GM21360 (cell line): Measurements from ENCODE around the gene GNAI2.

Experiments used
- ATAC-seq: cut with Tn5 transposase; IDR thresholded peaks from one replicate; pipeline ENCODE4 v1.9.1; 2021; ENCODE audit warnings: mild to moderate bottlenecking, moderate library complexity; ENCODE audit not compliant: unreplicated experiment

GNAI2 gene

GRCh38 chr3:50235716-50236483 lies at the start of gene GNAI2:
Gene GNAI2, plus strand, starts transcription at chr3:50236204. Its CDS starts 132 bp downstream, at chr3:50236336.
- peak; percentile 87 for ATAC-seq

GRCh38 chr3:50187750-50188149 lies 48.3 kb upstream of the GNAI2 start:
- ATAC-seq = no peak

GRCh38 chr3:50189274-50189673 lies 46.7 kb upstream of the GNAI2 start:
- no peak for ATAC-seq

- ATAC-seq = no peak
Measured at GRCh38 chr3:50189989-50190388, 46.0 kb upstream of the GNAI2 start.

GRCh38 chr3:50190936-50191660 lies 44.9 kb upstream of the GNAI2 start, which contains the start of gene GNAT1:
Gene GNAT1, plus strand, starts transcription at chr3:50191610. Its CDS starts 116 bp downstream, at chr3:50191726.
- ATAC-seq = no peak

- no peak for ATAC-seq
Measured at GRCh38 chr3:50192124-50192523, 43.9 kb upstream of the GNAI2 start.

GRCh38 chr3:50192689-50193141 lies 43.3 kb upstream of the GNAI2 start:
- no peak for ATAC-seq

- no peak for ATAC-seq
Measured at GRCh38 chr3:50193286-50193685, 42.7 kb upstream of the GNAI2 start.

- ATAC-seq = no peak
Measured at GRCh38 chr3:50193746-50194127, 42.3 kb upstream of the GNAI2 start.

GRCh38 chr3:50194128-50194902 lies 41.7 kb upstream of the GNAI2 start:
- ATAC-seq = no peak

GRCh38 chr3:50194903-50195500 lies 41.0 kb upstream of the GNAI2 start:
- no peak for ATAC-seq

GRCh38 chr3:50195501-50196252 lies 40.3 kb upstream of the GNAI2 start:
- ATAC-seq = no peak

- no peak for ATAC-seq
Measured at GRCh38 chr3:50196253-50196801, 39.7 kb upstream of the GNAI2 start.

GRCh38 chr3:50201573-50202315 lies 34.3 kb upstream of the GNAI2 start:
- ATAC-seq = no peak

GRCh38 chr3:50202353-50203112 lies 33.5 kb upstream of the GNAI2 start:
- no peak for ATAC-seq

- no peak for ATAC-seq
Measured at GRCh38 chr3:50203113-50203808, 32.7 kb upstream of the GNAI2 start.

- ATAC-seq = no peak
Measured at GRCh38 chr3:50203809-50204803, 31.9 kb upstream of the GNAI2 start.
